ENCODE results near the gene TMEM163. TPM values are rescaled to one million over a fixed set of nuclear protein-coding genes. Genes with fewer than 3 reads are reported as not detected.

TMEM163 gene
- total and polyA plus RNA-seq, 2 of the 13 experiments (the other 11 are each of a cell fraction or from before 2014, with no cell fraction given): 0.05 TPM; not detected in 1

DNA sequence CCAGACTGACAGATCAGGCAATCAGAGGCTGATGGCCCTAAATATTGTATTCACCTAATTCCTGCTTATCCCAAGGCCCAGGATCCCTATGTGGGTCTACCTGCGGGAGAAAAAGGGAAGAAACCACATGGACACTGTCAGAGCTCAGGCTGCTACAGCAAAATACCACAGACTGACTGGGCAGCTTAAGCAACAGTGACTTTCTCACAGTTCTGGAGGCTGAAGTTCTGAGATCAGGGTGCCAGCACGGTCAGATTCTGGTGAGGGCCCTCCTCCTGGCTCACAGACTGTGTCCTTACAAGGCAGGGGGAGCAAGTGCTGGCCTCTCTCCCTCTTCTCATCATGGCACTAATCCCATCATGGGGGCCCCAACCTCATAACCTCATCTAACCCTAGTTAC, 181.7 kb downstream of the TMEM163 start:
- no peaks in the 10 kb centered on the region for H3K4me1 ChIP-seq (ENCODE audit: insufficient read depth, low read length)
- no peaks in the 10 kb centered on the region for H3K36me3 ChIP-seq (replicated peaks in 1 of 2; ENCODE audit: control insufficient read depth in 1 of 2, insufficient read depth in 2 of 2, low read length in 2 of 2)
- no peaks in the 10 kb centered on the region for H3K79me2 ChIP-seq (ENCODE audit: insufficient read depth, low read length)
- H3K9me3 ChIP-seq (ENCODE audit: low read length): no peaks in the 10 kb centered on the region
- H3K9ac ChIP-seq (ENCODE audit: insufficient read depth, low read depth, low read length): no peak overlapping the region
- H3K27me3 ChIP-seq (ENCODE audit: control insufficient read depth in 1 of 2, insufficient read depth in 2 of 2, low read length in 2 of 2): peaks cover 2 to 23% of the 10 kb centered on the region in 2 experiments; a peak in 1 of 5 replicates
- no peak overlapping the region for H3K27ac ChIP-seq (ENCODE audit: extremely low read length, insufficient read depth, low read length)
- in situ Hi-C loops (cut with HindIII; ENCODE audit: extremely low pct_ligation_motif_present, low pct_unique_long_range_greater_than_20kb) (no loop called here), intact Hi-C loops (cut with micrococcal nuclease; ENCODE audit: unreplicated experiment) (no loop called here)
- ChIA-PET POLR2A (no interaction called here), CTCF (ENCODE audit: low intra/inter-chr PET ratio, low total read pairs) (no interaction called here)
- H4K20me1 ChIP-seq (ENCODE audit: insufficient read depth, low read length): no peaks in the 10 kb centered on the region
- DNase-seq (ENCODE audit: low spot score) (no peak), FAIRE-seq (no peak), ATAC-seq (no peak)
- H3K4me2 ChIP-seq (ENCODE audit: low read depth, low read length): no peak overlapping the region
- TF ChIP-seq ZNF275 (CRISPR knock-in tag; IDR thresholded peaks at IDR 0.05; ENCODE audit: borderline replicate concordance) (no peak), SOX5 (CRISPR knock-in tag; IDR thresholded peaks at IDR 0.05; ENCODE audit: borderline replicate concordance) (no peak), RAD21 (CRISPR knock-in tag; IDR thresholded peaks at IDR 0.05) (no peak), POLR2G (IDR thresholded peaks at IDR 0.05; ENCODE audit: low read depth, low read length) (no peak), ZNF562 (CRISPR knock-in tag; IDR thresholded peaks at IDR 0.05; ENCODE audit: borderline replicate concordance) (no peak), PCBP1 (IDR thresholded peaks at IDR 0.05; ENCODE audit: borderline replicate concordance, low read depth, low read length) (no peak), SUZ12 (IDR thresholded peaks at IDR 0.05; ENCODE audit: low read depth, low read length) (no peak), ISX (CRISPR knock-in tag; conservative IDR thresholded peaks at IDR 0.05) (no peak), STAG1 (CRISPR knock-in tag; IDR thresholded peaks at IDR 0.05) (no peak), HOXA9 (CRISPR knock-in tag; IDR thresholded peaks at IDR 0.05; ENCODE audit: borderline replicate concordance) (no peak), KLF11 (CRISPR knock-in tag; IDR thresholded peaks at IDR 0.05) (no peak), GZF1 (CRISPR knock-in tag; IDR thresholded peaks at IDR 0.05) (no peak), SNAPC2 (CRISPR knock-in tag; IDR thresholded peaks at IDR 0.05) (no peak), LCORL (IDR thresholded peaks at IDR 0.05) (no peak), LCORL (CRISPR knock-in tag; IDR thresholded peaks at IDR 0.05) (no peak), RAD51 (IDR thresholded peaks at IDR 0.05; ENCODE audit: borderline replicate concordance) (no peak), RNF219 (CRISPR knock-in tag; IDR thresholded peaks at IDR 0.05) (no peak), ZSCAN12 (CRISPR knock-in tag; IDR thresholded peaks at IDR 0.05) (no peak)
- TF ChIP-seq, protein P1, sequence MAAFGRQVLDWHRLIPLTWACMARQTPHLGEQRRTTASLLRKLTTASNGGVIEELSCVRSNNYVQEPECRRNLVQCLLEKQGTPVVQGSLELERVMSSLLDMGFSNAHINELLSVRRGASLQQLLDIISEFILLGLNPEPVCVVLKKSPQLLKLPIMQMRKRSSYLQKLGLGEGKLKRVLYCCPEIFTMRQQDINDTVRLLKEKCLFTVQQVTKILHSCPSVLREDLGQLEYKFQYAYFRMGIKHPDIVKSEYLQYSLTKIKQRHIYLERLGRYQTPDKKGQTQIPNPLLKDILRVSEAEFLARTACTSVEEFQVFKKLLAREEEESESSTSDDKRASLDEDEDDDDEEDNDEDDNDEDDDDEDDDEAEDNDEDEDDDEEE (CRISPR knock-in tag; IDR thresholded peaks at IDR 0.05): no peak
- 0% methylated on average over 2 of the region's 2 CpGs for WGBS (ENCODE audit: low lambda C conversion rate)
- H3K4me3 ChIP-seq (replicated peaks in 1 of 3; ENCODE audit: insufficient read depth in 1 of 3, low read depth in 2 of 3, low read length in 3 of 3): no peak overlapping the region
- no peak overlapping the region for H2AFZ ChIP-seq (ENCODE audit: low read length)
- BruUV-seq (replicated peaks): no TSS peak

Data from HepG2 (cell line).